ENCODE measurements around the gene CDC42BPA.
A peak's percentile ranks its signal among the peaks of the same experiment; 100 is the strongest.

- TF ChIP-seq POLR2AphosphoS5 (IDR thresholded peaks at IDR 0.05; ENCODE audit: low read depth, low read length) (no peak), POLR2A (IDR thresholded peaks at IDR 0.05; ENCODE audit: insufficient read depth in 1 of 2, low read depth in 2 of 2, low read length in 2 of 2) (no peak), CREB1 (IDR thresholded peaks at IDR 0.05) (no peak), CREB1 (CRISPR knock-in tag; IDR thresholded peaks at IDR 0.05) (no peak), CTCF (CRISPR knock-in tag; IDR thresholded peaks at IDR 0.05) (peak; percentile 22), ZBTB21 (CRISPR knock-in tag; IDR thresholded peaks at IDR 0.05) (no peak), ZBTB33 (CRISPR knock-in tag; IDR thresholded peaks at IDR 0.05) (no peak), ZNF550 (CRISPR knock-in tag; IDR thresholded peaks at IDR 0.05; ENCODE audit: borderline replicate concordance) (no peak)
Measured at GRCh38 chr1:226973898-226974543, 344.3 kb downstream of the CDC42BPA start.
